A549 (cell line): ENCODE measurements around the gene EIF5AL1.

Experiments used
- EP300 ChIP-seq, 2 experiments: fragments of >200 bp; sonication (Bioruptor Twin); formaldehyde crosslinking; IDR thresholded peaks; 2 replicates in 1 of 2; 3 replicates in 1 of 2; pipeline ENCODE4 v1.6.1; 2016 to 2017
- ESRRA ChIP-seq: fragments of 150-350 bp; IDR thresholded peaks from 2 replicates; pipeline ENCODE4 v1.6.1; 2014; ENCODE audit warnings: mild to moderate bottlenecking, low read length, borderline replicate concordance
- FOSL2 ChIP-seq, 2 experiments: fragments of 450-650 bp in 1 of 2; fragments of >200 bp in 1 of 2; sonication (Bioruptor Twin) in 1 of 2; formaldehyde crosslinking; IDR thresholded peaks; 2 replicates each; pipeline versions ENCODE4 v1.5.0 to v1.6.1; 2016 to 2020; ENCODE audit warnings: mild to moderate bottlenecking in 1 of 2, moderate library complexity in 1 of 2
- JUNB ChIP-seq: fragments of >200 bp; sonication (Bioruptor Twin); formaldehyde crosslinking; IDR thresholded peaks from 2 replicates; pipeline ENCODE4 v1.6.1; 2016
- MAFK ChIP-seq: fragments of 450-650 bp; IDR thresholded peaks from 2 replicates; pipeline ENCODE4 v1.6.1; 2014; ENCODE audit not compliant: partially characterized antibody
- MYC ChIP-seq: IDR thresholded peaks from 2 replicates; pipeline ENCODE4 v1.6.1; 2012; ENCODE audit warnings: mild to moderate bottlenecking, inconsistent platforms, low read length, improper control_type of control experiment, borderline replicate concordance
- POLR2A ChIP-seq: IDR thresholded peaks from 2 replicates; pipeline ENCODE4 v1.6.1; 2012; ENCODE audit warnings: mild to moderate bottlenecking, low read length
- POLR2AphosphoS2 ChIP-seq: conservative IDR thresholded peaks from 2 replicates; pipeline ENCODE4 v1.6.1; 2012; ENCODE audit warnings: low read length, improper control_type of control experiment, inconsistent platforms
- RAD21 ChIP-seq, 2 experiments: fragments of >200 bp in 1 of 2; sonication (Bioruptor Twin) in 1 of 2; formaldehyde crosslinking in 1 of 2; IDR thresholded peaks in 1 of 2; conservative IDR thresholded peaks in 1 of 2; 2 replicates in 1 of 2; 3 replicates in 1 of 2; pipeline ENCODE4 v1.6.1; 2012 to 2018; ENCODE audit warnings: inconsistent platforms in 1 of 2
- RFX5 ChIP-seq: fragments of 450-650 bp; IDR thresholded peaks from 2 replicates; pipeline ENCODE4 v1.7.1; 2014; ENCODE audit warnings: antibody characterized with exemption, mild to moderate bottlenecking, moderate library complexity
- SMC3 ChIP-seq: fragments of >200 bp; sonication (Bioruptor Twin); formaldehyde crosslinking; IDR thresholded peaks from 3 replicates; pipeline ENCODE4 v1.6.1; 2018; ENCODE audit warnings: inconsistent platforms
- TF ChIP-seq, protein P1 (sequence below): fragments of >200 bp; sonication (Bioruptor Twin); formaldehyde crosslinking; IDR thresholded peaks from 3 replicates; pipeline ENCODE4 v1.5.1; 2016
- TF ChIP-seq, protein P2 (sequence below): fragments of 150-350 bp; IDR thresholded peaks from 2 replicates; pipeline ENCODE4 v1.6.1; 2014; ENCODE audit warnings: low read depth, mild to moderate bottlenecking, low read length
- TF ChIP-seq, protein P3 (sequence below): fragments of 200-600 bp; sonication (generic); IDR thresholded peaks from 2 replicates; pipeline ENCODE4 v1.6.1; 2016; ENCODE audit warnings: antibody characterized with exemption, mild to moderate bottlenecking, moderate library complexity

DNA sequence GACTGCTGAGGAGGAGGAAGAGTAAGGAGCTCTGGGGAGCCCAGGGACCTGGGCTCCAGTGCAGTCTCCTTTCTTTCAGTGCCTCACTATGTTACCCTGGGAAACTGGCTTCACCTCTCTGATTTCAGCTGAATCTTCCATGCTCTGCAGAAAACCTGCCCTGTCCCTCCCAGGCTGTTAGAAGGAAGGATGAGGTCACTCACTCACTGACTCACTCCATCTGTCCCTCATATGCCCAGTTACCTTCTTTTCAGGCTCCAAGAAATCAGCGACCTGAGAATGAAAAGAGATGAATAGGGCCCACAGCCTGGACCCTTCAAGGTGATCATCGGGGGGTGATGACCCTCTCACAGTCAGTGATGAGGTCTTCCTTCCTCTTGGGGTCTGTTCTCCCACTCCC is 47.4 kb downstream of the EIF5AL1 start:
- TF ChIP-seq MYC (no peak), ESRRA (no peak), POLR2A (no peak), RFX5 (no peak), POLR2AphosphoS2 (no peak), MAFK (no peak), JUNB (no peak), RAD21 (conservative IDR thresholded peaks at IDR 0.05 in 1 of 2, IDR thresholded peaks at IDR 0.05 in 1 of 2) (no peak), SMC3 (no peak), FOSL2 (IDR thresholded peaks at IDR 0.05) (no peak), FOSL2 (CRISPR knock-in tag; IDR thresholded peaks at IDR 0.05) (no peak), EP300 (IDR thresholded peaks at IDR 0.05) (no peak)
- TF ChIP-seq, protein P1, sequence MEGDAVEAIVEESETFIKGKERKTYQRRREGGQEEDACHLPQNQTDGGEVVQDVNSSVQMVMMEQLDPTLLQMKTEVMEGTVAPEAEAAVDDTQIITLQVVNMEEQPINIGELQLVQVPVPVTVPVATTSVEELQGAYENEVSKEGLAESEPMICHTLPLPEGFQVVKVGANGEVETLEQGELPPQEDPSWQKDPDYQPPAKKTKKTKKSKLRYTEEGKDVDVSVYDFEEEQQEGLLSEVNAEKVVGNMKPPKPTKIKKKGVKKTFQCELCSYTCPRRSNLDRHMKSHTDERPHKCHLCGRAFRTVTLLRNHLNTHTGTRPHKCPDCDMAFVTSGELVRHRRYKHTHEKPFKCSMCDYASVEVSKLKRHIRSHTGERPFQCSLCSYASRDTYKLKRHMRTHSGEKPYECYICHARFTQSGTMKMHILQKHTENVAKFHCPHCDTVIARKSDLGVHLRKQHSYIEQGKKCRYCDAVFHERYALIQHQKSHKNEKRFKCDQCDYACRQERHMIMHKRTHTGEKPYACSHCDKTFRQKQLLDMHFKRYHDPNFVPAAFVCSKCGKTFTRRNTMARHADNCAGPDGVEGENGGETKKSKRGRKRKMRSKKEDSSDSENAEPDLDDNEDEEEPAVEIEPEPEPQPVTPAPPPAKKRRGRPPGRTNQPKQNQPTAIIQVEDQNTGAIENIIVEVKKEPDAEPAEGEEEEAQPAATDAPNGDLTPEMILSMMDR = no peak
- TF ChIP-seq, protein P2, sequence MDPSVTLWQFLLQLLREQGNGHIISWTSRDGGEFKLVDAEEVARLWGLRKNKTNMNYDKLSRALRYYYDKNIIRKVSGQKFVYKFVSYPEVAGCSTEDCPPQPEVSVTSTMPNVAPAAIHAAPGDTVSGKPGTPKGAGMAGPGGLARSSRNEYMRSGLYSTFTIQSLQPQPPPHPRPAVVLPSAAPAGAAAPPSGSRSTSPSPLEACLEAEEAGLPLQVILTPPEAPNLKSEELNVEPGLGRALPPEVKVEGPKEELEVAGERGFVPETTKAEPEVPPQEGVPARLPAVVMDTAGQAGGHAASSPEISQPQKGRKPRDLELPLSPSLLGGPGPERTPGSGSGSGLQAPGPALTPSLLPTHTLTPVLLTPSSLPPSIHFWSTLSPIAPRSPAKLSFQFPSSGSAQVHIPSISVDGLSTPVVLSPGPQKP = no peak
- TF ChIP-seq, protein P3, sequence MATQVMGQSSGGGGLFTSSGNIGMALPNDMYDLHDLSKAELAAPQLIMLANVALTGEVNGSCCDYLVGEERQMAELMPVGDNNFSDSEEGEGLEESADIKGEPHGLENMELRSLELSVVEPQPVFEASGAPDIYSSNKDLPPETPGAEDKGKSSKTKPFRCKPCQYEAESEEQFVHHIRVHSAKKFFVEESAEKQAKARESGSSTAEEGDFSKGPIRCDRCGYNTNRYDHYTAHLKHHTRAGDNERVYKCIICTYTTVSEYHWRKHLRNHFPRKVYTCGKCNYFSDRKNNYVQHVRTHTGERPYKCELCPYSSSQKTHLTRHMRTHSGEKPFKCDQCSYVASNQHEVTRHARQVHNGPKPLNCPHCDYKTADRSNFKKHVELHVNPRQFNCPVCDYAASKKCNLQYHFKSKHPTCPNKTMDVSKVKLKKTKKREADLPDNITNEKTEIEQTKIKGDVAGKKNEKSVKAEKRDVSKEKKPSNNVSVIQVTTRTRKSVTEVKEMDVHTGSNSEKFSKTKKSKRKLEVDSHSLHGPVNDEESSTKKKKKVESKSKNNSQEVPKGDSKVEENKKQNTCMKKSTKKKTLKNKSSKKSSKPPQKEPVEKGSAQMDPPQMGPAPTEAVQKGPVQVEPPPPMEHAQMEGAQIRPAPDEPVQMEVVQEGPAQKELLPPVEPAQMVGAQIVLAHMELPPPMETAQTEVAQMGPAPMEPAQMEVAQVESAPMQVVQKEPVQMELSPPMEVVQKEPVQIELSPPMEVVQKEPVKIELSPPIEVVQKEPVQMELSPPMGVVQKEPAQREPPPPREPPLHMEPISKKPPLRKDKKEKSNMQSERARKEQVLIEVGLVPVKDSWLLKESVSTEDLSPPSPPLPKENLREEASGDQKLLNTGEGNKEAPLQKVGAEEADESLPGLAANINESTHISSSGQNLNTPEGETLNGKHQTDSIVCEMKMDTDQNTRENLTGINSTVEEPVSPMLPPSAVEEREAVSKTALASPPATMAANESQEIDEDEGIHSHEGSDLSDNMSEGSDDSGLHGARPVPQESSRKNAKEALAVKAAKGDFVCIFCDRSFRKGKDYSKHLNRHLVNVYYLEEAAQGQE = no peak
